IMR-90 (cell line): ENCODE data around the gene KRT4.

Source experiments
- CHD1 ChIP-seq: IDR thresholded peaks from 2 replicates; pipeline ENCODE4 v1.6.1; 2012; ENCODE audit warnings: low read depth, low read length, improper control_type of control experiment
- CTCF ChIP-seq: conservative IDR thresholded peaks from 2 replicates; pipeline ENCODE4 v1.5.1; 2012; ENCODE audit warnings: mild to moderate bottlenecking, low read depth, low read length, improper control_type of control experiment
- NFE2L2 ChIP-seq: fragments of 150-350 bp; IDR thresholded peaks from 2 replicates; pipeline ENCODE4 v1.6.1; 2016; ENCODE audit warnings: low read depth, mild to moderate bottlenecking, low read length
- POLR2A ChIP-seq: IDR thresholded peaks from 2 replicates; pipeline ENCODE4 v1.6.1; 2012; ENCODE audit warnings: mild to moderate bottlenecking, low read depth, low read length
- RAD21 ChIP-seq: IDR thresholded peaks from 2 replicates; pipeline ENCODE4 v1.6.1; 2012; ENCODE audit warnings: low read length, improper control_type of control experiment
- USF2 ChIP-seq: fragments of 150-350 bp; IDR thresholded peaks from 2 replicates; pipeline ENCODE4 v1.6.1; 2017; ENCODE audit warnings: mild to moderate bottlenecking, antibody characterized with exemption, low read length, low read depth

GRCh38 chr12:52769946-52770345, 44.0 kb downstream of the KRT4 start:
- TF ChIP-seq CHD1 (no peak), CTCF (no peak), NFE2L2 (no peak), POLR2A (no peak), USF2 (no peak), RAD21 (no peak)
